GM19468 (cell line): ENCODE measurements around the gene GNPTAB.
"Not testable (repeated sequence)": the region's sequence is repeated elsewhere in the genome, so short reads cannot be mapped to it uniquely, and the experiment has no call there.

Source experiments
- ATAC-seq: cut with Tn5 transposase; IDR thresholded peaks from one replicate; pipeline ENCODE4 v1.9.1; 2021; ENCODE audit warnings: mild to moderate bottlenecking, moderate library complexity, moderate number of reproducible peaks; ENCODE audit not compliant: unreplicated experiment; ENCODE audit errors: extremely low read depth

Gene GNPTAB

GRCh38 chr12:101743724-101744472, 86.9 kb downstream of the GNPTAB start:
- peak; percentile 98 for ATAC-seq

- ATAC-seq: no peak
Observed at GRCh38 chr12:101743242-101743641, 87.5 kb downstream of the GNPTAB start.

DNA sequence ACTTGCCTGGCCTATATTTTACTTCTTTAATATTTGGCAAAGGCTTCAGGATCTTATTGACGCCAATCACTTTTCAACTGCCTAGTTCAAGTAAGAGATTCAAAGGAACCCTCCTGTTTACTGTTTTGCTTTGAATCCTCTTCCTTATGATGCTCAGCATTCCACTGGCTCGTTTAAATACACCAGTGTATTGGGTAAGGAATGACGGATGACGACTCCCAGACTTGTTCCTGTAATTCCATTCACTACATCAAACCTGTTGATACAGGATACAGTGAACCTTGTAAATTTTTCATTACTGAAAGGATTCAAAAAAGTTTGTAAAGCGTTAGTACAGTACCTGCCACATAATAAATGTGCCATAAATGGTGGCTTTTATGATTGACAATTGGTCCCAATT, 89.8 kb downstream of the GNPTAB start:
- ATAC-seq: no peak

DNA sequence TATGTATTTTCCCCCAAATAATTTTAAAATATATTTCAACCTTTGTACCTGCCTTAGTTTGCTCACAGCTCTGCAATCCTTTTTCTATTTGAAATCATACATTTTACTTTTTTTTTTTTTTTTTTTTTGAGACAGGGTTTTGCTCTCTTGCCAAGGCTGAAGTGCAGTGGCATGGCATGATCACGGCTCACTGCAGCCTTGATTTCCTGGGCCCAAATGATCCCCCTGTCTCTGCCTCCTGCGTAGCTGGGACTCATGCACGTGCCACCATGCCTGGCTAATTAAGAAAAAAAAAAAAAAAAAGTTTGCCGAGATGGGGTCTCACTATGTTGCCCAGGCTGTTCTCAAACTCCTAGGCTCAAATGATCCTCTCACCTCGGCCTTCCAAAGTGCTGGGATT, 90.2 kb downstream of the GNPTAB start:
- no peak for ATAC-seq

- ATAC-seq: no peak
Observed at GRCh38 chr12:101738920-101739665, 91.7 kb downstream of the GNPTAB start, which contains the start of gene SYCP3. SYCP3 (minus strand) TSS chr12:101739462; CDS start chr12:101737935, 1,527 bp downstream.

DNA sequence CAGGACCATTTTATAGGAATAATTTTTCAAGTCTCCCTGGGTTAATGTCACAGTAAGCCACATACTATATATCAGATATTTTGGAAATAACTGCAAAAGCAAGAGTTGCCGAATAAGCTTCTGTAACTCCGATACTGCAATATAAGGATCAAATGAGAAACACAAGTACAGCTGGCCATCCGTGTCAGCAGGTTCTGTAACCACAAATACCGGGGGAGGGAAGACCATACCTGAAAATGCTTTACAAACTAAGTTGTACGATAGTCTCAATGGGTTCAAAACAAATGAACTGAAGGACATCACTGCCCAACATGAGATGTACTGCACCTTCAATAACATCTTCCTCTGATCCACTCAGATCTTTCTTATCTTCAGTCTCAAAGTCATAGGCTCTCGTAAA, 93.3 kb downstream of the GNPTAB start:
- no peak for ATAC-seq

- ATAC-seq: not testable (repeated sequence)
Observed at GRCh38 chr12:101734482-101734881, 96.3 kb downstream of the GNPTAB start.

DNA sequence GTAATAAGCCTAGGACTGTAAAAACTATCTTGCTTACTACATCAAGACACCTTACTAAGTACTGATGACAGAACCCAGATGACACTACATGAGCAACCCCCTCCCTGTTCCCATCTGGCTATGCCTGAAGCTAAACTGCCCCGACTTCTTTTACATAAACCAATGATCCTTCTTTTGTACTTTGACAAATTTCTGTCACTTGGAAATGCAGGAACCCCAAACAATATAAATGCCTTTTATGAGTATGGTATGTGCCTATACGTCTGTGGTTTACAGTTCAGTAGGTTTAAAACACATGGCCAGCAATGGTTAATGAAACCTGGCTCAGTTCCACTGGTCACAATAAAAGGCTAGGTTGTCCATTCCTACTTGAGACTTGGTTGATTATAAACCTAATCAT, 97.6 kb downstream of the GNPTAB start:
- ATAC-seq: no peak

DNA sequence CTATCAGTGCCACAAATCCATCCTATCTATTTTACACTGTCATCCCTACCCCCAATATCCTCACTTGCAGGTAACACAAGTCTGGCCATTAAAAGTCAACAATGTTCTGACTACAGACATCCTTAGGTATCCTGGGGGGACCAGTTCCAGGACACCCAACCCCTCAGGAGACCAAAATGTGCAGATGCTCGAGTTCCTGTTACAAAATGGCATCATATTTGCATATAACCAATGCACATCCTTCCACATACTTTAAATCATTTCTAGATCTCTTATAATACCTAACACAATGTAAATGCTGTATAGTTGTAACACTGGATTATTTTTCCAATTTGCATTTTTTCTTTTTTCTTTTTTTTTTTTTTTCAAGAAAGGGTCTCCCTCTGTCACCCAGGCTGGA, 98.4 kb downstream of the GNPTAB start:
- ATAC-seq: no peak

- no peak for ATAC-seq
Observed at GRCh38 chr12:101729842-101730241, 100.9 kb downstream of the GNPTAB start.

DNA sequence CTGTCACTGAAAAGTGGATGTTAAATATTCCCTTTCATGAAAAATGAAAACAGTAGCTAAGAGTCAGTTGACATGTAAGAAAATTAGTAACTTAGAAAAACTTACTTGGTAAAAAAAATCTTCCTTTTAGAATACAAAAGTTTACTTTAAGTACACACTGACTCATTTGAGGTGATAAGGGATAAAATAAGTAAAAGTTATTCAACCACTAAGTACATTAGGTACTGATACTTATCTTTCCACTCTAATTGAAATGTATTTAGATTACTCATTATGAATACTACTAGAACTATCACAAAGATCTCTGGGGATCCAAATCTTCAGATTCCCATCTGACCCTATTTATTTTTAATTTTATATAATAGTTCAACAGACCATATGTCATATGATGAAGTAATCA, 103.7 kb downstream of the GNPTAB start:
- no peak for ATAC-seq

DNA sequence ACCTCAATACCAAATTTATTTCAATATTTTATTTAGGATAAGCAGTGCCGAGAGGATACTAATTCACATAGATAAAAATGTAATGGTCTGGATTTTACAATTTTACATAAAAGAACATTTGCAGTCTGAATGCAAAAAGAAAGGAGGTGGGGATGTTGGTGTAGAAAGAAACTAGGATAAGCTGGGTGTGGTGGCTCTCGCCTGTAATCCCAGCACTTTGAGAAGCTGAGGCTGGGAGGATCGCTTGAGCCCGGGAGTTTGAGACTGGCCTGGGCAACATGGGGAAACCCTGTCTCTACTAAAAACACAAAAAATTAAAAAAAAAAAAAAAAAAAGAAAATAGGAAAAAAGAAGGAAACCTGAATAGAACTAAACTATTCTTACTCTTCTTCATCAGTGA, 108.4 kb downstream of the GNPTAB start:
- ATAC-seq: no peak

DNA sequence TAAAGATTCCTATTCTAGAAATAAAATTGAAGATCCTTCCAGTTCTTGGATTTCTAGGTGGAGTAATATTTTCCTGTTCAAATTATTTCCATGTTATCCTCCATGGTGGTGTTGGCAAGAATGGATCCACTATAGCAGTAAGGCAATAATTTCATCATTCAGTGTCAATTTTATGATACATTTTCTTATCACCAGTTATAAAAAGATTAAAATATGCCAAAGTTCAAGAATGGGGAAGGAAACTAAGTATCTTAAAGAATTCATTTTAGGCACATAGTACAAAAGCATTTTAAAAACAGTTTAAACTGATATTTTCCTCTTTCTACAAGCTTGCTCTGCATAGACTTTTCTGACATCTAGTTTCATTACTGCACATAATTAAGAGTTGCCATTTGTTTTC, 110.6 kb downstream of the GNPTAB start:
- ATAC-seq: no peak

GRCh38 chr12:101719566-101719965, 111.2 kb downstream of the GNPTAB start:
- ATAC-seq: no peak

GRCh38 chr12:101714877-101715444, 115.8 kb downstream of the GNPTAB start:
- ATAC-seq: no peak

- ATAC-seq: no peak
Observed at GRCh38 chr12:101713930-101714329, 116.8 kb downstream of the GNPTAB start.

DNA sequence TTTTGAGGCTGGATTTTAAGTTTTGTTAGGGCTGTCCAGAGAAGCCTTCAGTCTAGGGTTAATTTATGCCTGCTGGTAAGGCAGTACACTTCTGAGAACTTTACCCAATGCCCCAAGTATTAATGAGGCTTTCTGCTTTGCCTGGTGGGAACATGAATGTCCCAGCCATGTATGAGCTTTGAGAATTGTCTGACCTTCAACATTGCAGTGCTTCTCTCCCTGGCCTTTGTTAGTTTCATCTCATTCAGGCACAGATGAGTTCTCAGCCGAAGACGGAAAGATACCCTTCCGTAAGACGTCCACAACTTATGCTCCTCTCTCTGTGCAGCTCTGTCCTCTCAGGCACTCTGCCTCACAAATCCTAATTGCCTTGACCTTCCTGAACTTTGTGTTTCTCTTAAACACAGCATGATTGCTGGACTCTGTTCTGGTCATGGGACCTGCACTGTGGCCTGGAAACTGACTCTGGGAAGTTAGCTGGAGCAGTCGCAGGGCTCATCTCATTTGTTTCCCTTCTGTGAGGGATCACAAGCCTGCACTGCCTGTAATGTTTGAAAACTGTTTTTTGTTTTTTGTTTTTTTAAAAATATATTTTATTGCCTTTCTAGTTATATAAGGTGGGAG, 117.6 kb downstream of the GNPTAB start:
- no peak for ATAC-seq

DNA sequence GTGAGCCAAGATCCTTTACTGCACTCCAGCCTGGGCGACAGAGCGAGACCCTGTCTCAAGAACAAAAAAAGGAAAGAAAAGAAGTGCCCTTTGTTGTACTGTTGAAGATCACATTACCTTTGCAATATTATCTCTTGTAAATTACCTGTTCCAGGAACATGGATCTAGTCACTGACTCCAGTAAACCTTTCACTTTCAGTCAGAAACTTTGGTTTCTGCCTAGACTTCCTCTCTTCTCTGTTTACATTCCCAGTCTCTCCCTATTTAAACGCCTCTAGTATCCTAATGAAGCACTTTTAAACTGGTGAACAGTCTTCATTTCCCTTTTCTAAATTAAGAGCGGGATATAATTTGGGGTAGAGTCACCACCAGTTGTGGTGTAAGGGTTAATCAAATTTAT, 120.5 kb downstream of the GNPTAB start:
- ATAC-seq: no peak

DNA sequence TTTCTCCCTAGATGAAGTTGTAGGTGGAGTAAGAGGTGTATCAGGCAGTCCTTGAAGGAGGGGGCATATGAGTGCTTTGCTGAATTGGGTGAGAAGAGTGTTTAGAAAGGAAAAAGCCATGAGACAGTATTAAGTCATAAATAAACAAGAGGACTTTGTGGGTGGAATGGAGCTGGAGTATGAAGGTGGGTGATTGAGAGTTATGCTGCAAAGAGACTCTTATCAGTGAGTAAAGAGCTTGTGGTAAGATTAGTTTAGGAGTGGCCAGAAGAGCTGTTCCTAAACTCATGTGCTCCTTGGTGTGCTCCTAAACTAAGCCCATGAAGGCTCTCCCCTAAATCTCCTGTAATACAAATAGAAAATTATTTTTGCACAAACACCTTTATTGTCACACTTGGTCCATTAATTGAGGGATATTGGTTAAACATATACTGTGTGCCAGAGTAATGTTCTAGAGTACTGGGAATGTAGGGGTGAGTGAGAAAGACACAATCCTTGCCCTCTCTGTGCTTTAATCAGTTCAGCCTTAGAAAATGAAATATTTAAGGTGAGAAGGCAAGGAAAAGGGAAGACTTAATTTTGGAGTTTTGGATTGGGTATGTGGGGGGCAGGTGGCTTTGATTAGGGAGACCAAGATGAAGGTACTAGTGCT, 123.5 kb downstream of the GNPTAB start:
- no peak for ATAC-seq

GRCh38 chr12:101706403-101706802, 124.4 kb downstream of the GNPTAB start:
- ATAC-seq: no peak
